Heart left ventricle (tissue), 16 donors: Measurements from ENCODE around the gene SCAP. TPM values are rescaled to one million over a fixed set of nuclear protein-coding genes. Genes with fewer than 3 reads are reported as not detected.

Source experiments
- ATAC-seq, 4 donors: fragments of 200-7000 bp; cut with Tn5 transposase; one replicate each; pipeline ENCODE4 v1.9.1; 2020 to 2022; ENCODE audit warnings: moderate library complexity in 4 of 4, mild to moderate bottlenecking in 3 of 4, moderate number of reproducible peaks in 1 of 4
- DNase-seq, 5 donors: peaks; one replicate each; pipeline ENCODE4 v3.0.0-alpha.2; 2020
- H3K27ac ChIP-seq, 12 donors: fragments of 200-600 bp; sonication (generic) in 4 of 12; one replicate each; pipeline versions ENCODE4 v1.5.0 to v1.8.0; 2016 to 2022; ENCODE audit warnings: mild to moderate bottlenecking in 2 of 12
- H3K27me3 ChIP-seq, 9 donors: fragments of 200-600 bp; sonication (generic) in 2 of 9; one replicate each; pipeline versions ENCODE4 v1.5.1 to v1.8.0; 2016 to 2022; ENCODE audit warnings: mild to moderate bottlenecking in 3 of 9
- H3K36me3 ChIP-seq, 9 donors: fragments of 200-600 bp; sonication (generic) in 2 of 9; one replicate each; pipeline versions ENCODE4 v1.5.0 to v1.8.0; 2018 to 2022; ENCODE audit warnings: mild to moderate bottlenecking in 2 of 9
- H3K4me1 ChIP-seq, 12 donors: fragments of 200-600 bp; sonication (generic) in 4 of 12; one replicate each; pipeline versions ENCODE4 v1.5.0 to v1.8.0; 2016 to 2022; ENCODE audit warnings: mild to moderate bottlenecking in 3 of 12
- H3K4me3 ChIP-seq, 12 donors: fragments of 200-600 bp; sonication (generic) in 4 of 12; one replicate each; pipeline versions ENCODE4 v1.5.0 to v1.8.0; 2017 to 2022; ENCODE audit warnings: mild to moderate bottlenecking in 9 of 12, moderate library complexity in 4 of 12
- H3K9me3 ChIP-seq, 12 donors: fragments of 200-600 bp; sonication (generic) in 4 of 12; one replicate each; pipeline versions ENCODE4 v1.5.0 to v1.8.0; 2016 to 2022; ENCODE audit warnings: mild to moderate bottlenecking in 1 of 12
- CTCF ChIP-seq, 12 donors: fragments of 200-600 bp; sonication (generic) in 4 of 12; IDR thresholded peaks; one replicate each; pipeline versions ENCODE4 v1.5.0 to v1.8.0; 2018 to 2022; ENCODE audit warnings: antibody characterized with exemption in 12 of 12, mild to moderate bottlenecking in 5 of 12
- POLR2A ChIP-seq, 2 donors: fragments of 450-650 bp; IDR thresholded peaks; one replicate each; pipeline ENCODE4 v1.6.1; 2017; ENCODE audit warnings: antibody characterized with exemption in 2 of 2, mild to moderate bottlenecking in 2 of 2, moderate library complexity in 2 of 2
- WGBS, 4 donors: extraction: QIAGEN DNeasy Blood & Tissue Kit in 2 of 4; methylation state at CpG; one replicate each; pipeline versions ENCODE4 v1.1.5 to v1.1.7; 2013 to 2018; 5-methylcytosine and 5-hydroxymethylcytosine counted together
- intact Hi-C, 10 donors: fragments of 100-400 bp; cut with DNase I; formaldehyde crosslinking; loops; one replicate each; pipeline versions ENCODE4 v1.11.1 to v1.14.2; 2022
- polyA plus RNA-seq, 2 donors: library from polyadenylated mRNA; stranded (reverse); fragments of 200-250 nt; gene quantifications; one replicate each; pipeline ENCODE4 v1.2.3, GENCODE V29; 2013
- total RNA-seq, 9 donors: library from RNA; depleted of rRNA in 2 of 9; stranded (reverse); fragments of >200 nt in 2 of 9; fragmentation: NEBNext Ultra II Directional in 3 of 9; extraction: Animal tissue kit (Norgen Biotek cat#: 25700) in 3 of 9; gene quantifications; one replicate each; pipeline versions ENCODE4 v1.1.0 to v1.2.4, GENCODE V29; 2016 to 2023
- donor health status: ischemic (EF 13 %, LVEDD 7.1; RV severe dilation, severe dysfunction).
- donor health status: healthy with polysubstance abuse.
- donor health status: DM: no; HTN: yes; CAD: no.
- donor health status: DM: no; HTN: no; CAD: no.
- donor health status: ischemic (EF 25% LVEDD 6.9; RV normal size, moderate dysfunction).
- donor health status: ischemic (EF 25% LVEDD 5.7; RV mildly dilated, moderate dysfunction).
- donor health status: healthy.
- donor health status: DM: yes; HTN: yes; CAD: no.
- donor health status: ischemic (EF 35%, LVEDD 5.7; RV mildly dilated, moderate dysfunction).
- donor health status: nonischemic (EF 11% LVEDD 7.7; RV severe dilation, severe dysfunction).
- donor health status: DM: yes; HTN: yes; CAD: no.
- donor health status: PGD.
- donor health status: ischemic (EF 29% LVEDD 5.4; RV normal size, mild dysfunction).
- donor health status: nonischemic (EF 23%, LVEDD 6.1; RV moderate dilation, normal function).

SCAP gene
- total and polyA plus RNA-seq, 11 donors = 36.8 to 71.6 (median 41.8) TPM

DNA sequence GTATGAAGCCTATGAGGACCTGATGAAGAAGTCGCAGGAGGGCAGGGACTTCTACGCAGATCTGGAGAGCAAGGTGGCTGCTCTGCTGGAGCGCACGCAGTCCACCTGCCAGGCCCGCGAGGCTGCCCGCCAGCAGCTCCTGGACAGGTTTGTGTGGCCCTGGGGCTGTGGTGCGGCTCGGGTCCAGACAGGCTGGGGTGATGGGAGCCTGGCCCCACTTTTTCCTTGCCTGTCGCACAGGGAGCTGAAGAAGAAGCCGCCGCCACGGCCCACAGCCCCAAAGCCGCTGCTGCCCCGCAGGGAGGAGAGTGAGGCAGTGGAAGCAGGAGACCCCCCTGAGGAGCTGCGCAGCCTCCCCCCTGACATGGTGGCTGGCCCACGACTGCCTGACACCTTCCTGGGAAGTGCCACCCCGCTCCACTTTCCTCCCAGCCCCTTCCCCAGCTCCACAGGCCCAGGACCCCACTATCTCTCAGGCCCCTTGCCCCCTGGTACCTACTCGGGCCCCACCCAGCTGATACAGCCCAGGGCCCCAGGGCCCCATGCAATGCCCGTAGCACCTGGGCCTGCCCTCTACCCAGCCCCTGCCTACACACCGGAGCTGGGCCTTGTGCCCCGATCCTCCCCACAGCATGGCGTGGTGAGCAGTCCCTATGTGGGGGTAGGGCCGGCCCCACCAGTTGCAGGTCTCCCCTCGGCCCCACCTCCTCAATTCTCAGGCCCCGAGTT, 65.9 kb downstream of the SCAP start:
- no peaks in the 10 kb centered on the region for H3K9me3 ChIP-seq
- H3K27me3 ChIP-seq = no peaks in the 10 kb centered on the region
- intact Hi-C loops = no loop called here
- DNase-seq (no peak), ATAC-seq (no peak)
- WGBS, 4 donors = 87 to 94% (median 91%) methylated on average over 16 to 26 of the region's 26 CpGs
- no peak overlapping the region for H3K4me3 ChIP-seq
- no peak overlapping the region for H3K27ac ChIP-seq
- peaks cover 0 to 14% (median 9%) of the 10 kb centered on the region in 12 donors for H3K4me1 ChIP-seq
- TF ChIP-seq CTCF (IDR thresholded peaks at IDR 0.05) (no peak), POLR2A (IDR thresholded peaks at IDR 0.05) (no peak)
- H3K36me3 ChIP-seq = peaks cover 0 to 90% (median 82%) of the 10 kb centered on the region in 9 donors

GRCh38 chr3:47409284-47409683, 66.5 kb downstream of the SCAP start:
- H3K9me3 ChIP-seq = no peaks in the 10 kb centered on the region
- no peak for TF ChIP-seq CTCF (IDR thresholded peaks at IDR 0.05)
- TF ChIP-seq POLR2A (IDR thresholded peaks at IDR 0.05) = no peak
- H3K4me3 ChIP-seq = no peak overlapping the region
- no peaks in the 10 kb centered on the region for H3K27me3 ChIP-seq
- no peak for ATAC-seq
- H3K27ac ChIP-seq = no peak overlapping the region
- WGBS, 4 donors = 91 to 93% (median 92%) methylated on average over 12 to 15 of the region's 15 CpGs
- DNase-seq = no peak
- H3K36me3 ChIP-seq = peaks cover 0 to 84% (median 76%) of the 10 kb centered on the region in 9 donors
- peaks cover 0 to 19% (median 15%) of the 10 kb centered on the region in 12 donors for H3K4me1 ChIP-seq
- intact Hi-C loops = no loop called here

- Histone ChIP-seq H3K4me1 (peaks cover 0 to 23% (median 17%) of the 10 kb centered on the region in 12 donors), H3K36me3 (peaks cover 0 to 80% (median 71%) of the 10 kb centered on the region in 9 donors), H3K4me3 (no peak overlapping the region), H3K27me3 (no peaks in the 10 kb centered on the region), H3K9me3 (no peaks in the 10 kb centered on the region), H3K27ac (no peak overlapping the region)
- intact Hi-C loops = no loop called here
- WGBS, 4 donors = 94 to 100% (median 94%) methylated on average over 3 to 15 of the region's 15 CpGs; no CpG with 5 or more reads in 1 of the 4 donors
- ATAC-seq (no peak), DNase-seq (no peak)
- no peak for TF ChIP-seq CTCF (IDR thresholded peaks at IDR 0.05)
- TF ChIP-seq POLR2A (IDR thresholded peaks at IDR 0.05) = no peak
Measured at GRCh38 chr3:47408839-47409229, 66.9 kb downstream of the SCAP start.

DNA sequence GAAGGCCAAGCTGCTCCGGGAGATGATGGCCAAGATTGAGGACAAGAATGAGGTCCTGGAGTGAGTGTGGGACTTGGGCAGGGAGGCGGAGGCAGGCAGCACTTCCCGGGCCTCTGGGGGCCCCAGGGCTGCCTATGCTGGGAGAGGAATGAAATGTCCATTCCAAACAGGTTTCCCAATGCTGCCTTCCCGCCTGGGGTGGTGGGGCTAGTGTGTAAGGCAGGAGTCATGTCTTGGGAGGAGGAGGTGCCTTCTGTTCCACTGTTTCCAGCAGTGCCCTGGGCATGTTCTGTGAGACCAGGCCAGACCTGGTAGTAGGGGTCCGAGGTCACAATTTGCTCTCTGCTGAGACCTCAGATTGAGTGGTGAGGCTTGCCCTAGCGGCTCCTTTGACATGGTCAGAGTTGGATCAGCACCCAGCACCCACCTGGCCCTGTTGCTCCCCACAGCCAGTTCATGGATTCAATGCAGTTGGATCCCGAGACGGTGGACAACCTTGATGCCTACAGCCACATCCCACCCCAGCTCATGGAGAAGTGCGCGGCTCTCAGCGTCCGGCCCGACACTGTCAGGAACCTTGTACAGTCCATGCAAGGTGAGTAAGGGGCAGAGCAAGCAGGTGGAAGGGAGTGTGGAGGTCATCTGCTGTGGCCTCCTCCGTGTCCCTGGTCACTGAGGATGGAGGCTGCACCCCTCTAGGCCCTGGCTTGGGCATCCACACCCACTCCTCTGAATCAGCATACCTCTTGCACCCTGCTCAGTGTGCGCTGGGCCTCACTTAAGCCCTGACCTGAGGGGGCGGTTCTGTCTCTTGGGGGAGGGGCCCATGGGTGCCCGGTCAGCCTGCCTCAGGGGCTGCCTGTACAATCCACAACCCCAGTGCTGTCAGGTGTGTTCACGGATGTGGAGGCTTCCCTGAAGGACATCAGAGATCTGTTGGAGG, 67.6 kb downstream of the SCAP start:
- intact Hi-C loops = no loop called here
- peaks cover 0 to 79% (median 70%) of the 10 kb centered on the region in 9 donors for H3K36me3 ChIP-seq
- peaks cover 0 to 23% (median 17%) of the 10 kb centered on the region in 12 donors for H3K4me1 ChIP-seq
- H3K27ac ChIP-seq = no peak overlapping the region
- no peaks in the 10 kb centered on the region for H3K9me3 ChIP-seq
- ATAC-seq (no peak), DNase-seq (no peak)
- WGBS, 4 donors = 90 to 97% (median 93%) methylated on average over 10 to 18 of the region's 18 CpGs
- no peak overlapping the region for H3K4me3 ChIP-seq
- H3K27me3 ChIP-seq = no peaks in the 10 kb centered on the region
- TF ChIP-seq POLR2A (IDR thresholded peaks at IDR 0.05) = no peak
- TF ChIP-seq CTCF (IDR thresholded peaks at IDR 0.05) = no peak
